Neural progenitor cell (in vitro differentiated cells): ENCODE measurements around the gene DNAI4. TPM values are rescaled to one million over a fixed set of nuclear protein-coding genes. Genes with fewer than 3 reads are reported as not detected.

Experiments
- DNase-seq: peaks from one replicate; pipeline ENCODE4 v3.0.0-alpha.2; 2016; ENCODE audit warnings: low spot score
- H2AFZ ChIP-seq: fragments of 200-600 bp; sonication (generic); replicated peaks from 2 replicates; pipeline ENCODE4 v1.6.1; 2016; ENCODE audit warnings: antibody characterized with exemption
- H3F3A ChIP-seq: fragments of 200-600 bp; sonication (generic); 2 replicates; pipeline ENCODE4 v1.6.1; 2016; ENCODE audit warnings: antibody characterized with exemption, low read depth
- H3K27ac ChIP-seq: fragments of 200-600 bp; sonication (generic); 2 replicates; pipeline ENCODE4 v1.5.1; 2016; ENCODE audit warnings: mild to moderate bottlenecking
- H3K27me3 ChIP-seq: fragments of 200-600 bp; sonication (generic); 2 replicates; pipeline ENCODE4 v1.6.1; 2016; ENCODE audit warnings: mild to moderate bottlenecking, moderate library complexity
- H3K36me3 ChIP-seq: fragments of 200-600 bp; sonication (generic); 2 replicates; pipeline ENCODE4 v1.5.1; 2016
- H3K4me1 ChIP-seq: fragments of 200-600 bp; sonication (generic); 2 replicates; pipeline ENCODE4 v1.6.1; 2016; ENCODE audit warnings: mixed run types
- H3K4me2 ChIP-seq: fragments of 200-600 bp; sonication (generic); 2 replicates; pipeline ENCODE4 v1.6.1; 2016
- H3K4me3 ChIP-seq: fragments of 200-600 bp; sonication (generic); 2 replicates; pipeline ENCODE4 v1.5.1; 2016
- H3K79me2 ChIP-seq: fragments of 200-600 bp; sonication (generic); 2 replicates; pipeline ENCODE4 v1.6.1; 2016; ENCODE audit warnings: low read depth
- H3K9ac ChIP-seq: fragments of 200-600 bp; sonication (generic); 2 replicates; pipeline ENCODE4 v1.6.1; 2016
- H3K9me3 ChIP-seq: fragments of 200-600 bp; sonication (generic); 2 replicates; pipeline ENCODE4 v1.5.1; 2016; ENCODE audit warnings: low read depth
- H4K20me1 ChIP-seq: fragments of 200-600 bp; sonication (generic); 2 replicates; pipeline ENCODE4 v1.6.1; 2016; ENCODE audit warnings: low read depth
- H3K27ac Mint-ChIP-seq: 3 replicates; pipeline ENCODE4 v1.8.0; 2021; ENCODE audit warnings: mixed read lengths
- H3K27me3 Mint-ChIP-seq: 2 replicates; pipeline ENCODE4 v1.8.0; 2022; ENCODE audit warnings: low read depth, mild to moderate bottlenecking, inconsistent platforms, moderate library complexity, mixed read lengths; ENCODE audit not compliant: insufficient read depth
- H3K36me3 Mint-ChIP-seq: 3 replicates; pipeline ENCODE4 v1.8.0; 2021; ENCODE audit warnings: mixed read lengths
- H3K4me1 Mint-ChIP-seq: 3 replicates; pipeline ENCODE4 v1.8.0; 2021; ENCODE audit warnings: mixed read lengths
- H3K4me3 Mint-ChIP-seq: 3 replicates; pipeline ENCODE4 v1.8.0; 2021; ENCODE audit warnings: mild to moderate bottlenecking, moderate library complexity, mixed read lengths
- H3K9me3 Mint-ChIP-seq: 3 replicates; pipeline ENCODE4 v1.8.0; 2020; ENCODE audit warnings: mixed read lengths
- CTCF ChIP-seq: fragments of 200-600 bp; sonication (generic); IDR thresholded peaks from 2 replicates; pipeline ENCODE4 v1.5.1; 2017; ENCODE audit warnings: antibody characterized with exemption, mild to moderate bottlenecking
- EZH2 ChIP-seq: fragments of 200-600 bp; sonication (generic); IDR thresholded peaks from 2 replicates; pipeline ENCODE4 v1.6.1; 2017; ENCODE audit warnings: antibody characterized with exemption, mild to moderate bottlenecking, moderate library complexity
- EZH2phosphoT487 ChIP-seq: fragments of 200-600 bp; sonication (generic); IDR thresholded peaks from 2 replicates; pipeline ENCODE4 v1.6.1; 2017; ENCODE audit warnings: antibody characterized with exemption
- total RNA-seq: library from RNA; depleted of rRNA; stranded (reverse); fragments of >200 nt; gene quantifications from 2 replicates; pipeline ENCODE4 v1.2.3, GENCODE V29; 2015; ENCODE audit warnings: low replicate concordance

DNAI4 gene
- total RNA-seq, 1 donor from 2014 or later = 3.2 TPM

GRCh38 chr1:66850989-66851388 lies 73.7 kb downstream of the DNAI4 start:
- Histone ChIP-seq H3K4me3 (no peak overlapping the region), H3K4me2 (no peak overlapping the region), H3K27me3 (no peaks in the 10 kb centered on the region), H3F3A (peaks cover 14% of the 10 kb centered on the region), H3K36me3 (no peaks in the 10 kb centered on the region), H3K27ac (no peak overlapping the region), H4K20me1 (no peaks in the 10 kb centered on the region), H3K79me2 (no peaks in the 10 kb centered on the region), H2AFZ (no peak overlapping the region), H3K4me1 (peaks cover 18% of the 10 kb centered on the region), H3K9ac (no peak overlapping the region), H3K9me3 (no peaks in the 10 kb centered on the region)
- Mint-ChIP-seq H3K9me3 (peaks cover 3% of the 10 kb centered on the region), H3K4me3 (no peak overlapping the region), H3K27me3 (no peaks in the 10 kb centered on the region), H3K4me1 (peaks cover 5% of the 10 kb centered on the region), H3K36me3 (no peaks in the 10 kb centered on the region), H3K27ac (no peak overlapping the region)
- DNase-seq = no peak
- TF ChIP-seq CTCF (no peak), EZH2 (no peak)

- H3K4me1 ChIP-seq = peaks cover 18% of the 10 kb centered on the region
- H4K20me1 ChIP-seq = no peaks in the 10 kb centered on the region
- Mint-ChIP-seq H3K36me3 (peaks cover 2% of the 10 kb centered on the region), H3K4me1 (peaks cover 5% of the 10 kb centered on the region), H3K27ac (no peak overlapping the region), H3K27me3 (no peaks in the 10 kb centered on the region), H3K4me3 (no peak overlapping the region), H3K9me3 (peaks cover 3% of the 10 kb centered on the region)
- H3K9me3 ChIP-seq = no peaks in the 10 kb centered on the region
- H3K36me3 ChIP-seq = no peaks in the 10 kb centered on the region
- H3F3A ChIP-seq = peaks cover 14% of the 10 kb centered on the region
- peak overlapping the region; percentile 43 for H3K4me2 ChIP-seq
- TF ChIP-seq EZH2phosphoT487 (no peak), EZH2 (no peak), CTCF (no peak)
- H3K27me3 ChIP-seq = no peaks in the 10 kb centered on the region
- H3K79me2 ChIP-seq = no peaks in the 10 kb centered on the region
- H3K27ac ChIP-seq = peak overlapping the region; percentile 73
- peak; percentile 48 for DNase-seq
- no peak overlapping the region for H3K4me3 ChIP-seq
- H3K9ac ChIP-seq = no peak overlapping the region
- peak overlapping the region; percentile 1 for H2AFZ ChIP-seq
Observed at GRCh38 chr1:66848193-66848592, 76.5 kb downstream of the DNAI4 start.

GRCh38 chr1:66840929-66841328 lies 83.7 kb downstream of the DNAI4 start:
- Histone ChIP-seq H3K36me3 (no peaks in the 10 kb centered on the region), H3K79me2 (no peaks in the 10 kb centered on the region), H3K27me3 (no peaks in the 10 kb centered on the region), H4K20me1 (no peaks in the 10 kb centered on the region), H3K27ac (no peak overlapping the region), H3K9ac (no peak overlapping the region), H3F3A (no peaks in the 10 kb centered on the region), H3K4me1 (no peaks in the 10 kb centered on the region), H2AFZ (no peak overlapping the region), H3K4me3 (no peak overlapping the region), H3K9me3 (no peaks in the 10 kb centered on the region), H3K4me2 (no peak overlapping the region)
- Mint-ChIP-seq H3K4me1 (no peaks in the 10 kb centered on the region), H3K27me3 (no peaks in the 10 kb centered on the region), H3K4me3 (no peak overlapping the region), H3K27ac (no peak overlapping the region), H3K9me3 (no peaks in the 10 kb centered on the region), H3K36me3 (peaks cover 2% of the 10 kb centered on the region)
- no peak for DNase-seq
- TF ChIP-seq EZH2phosphoT487 (no peak), EZH2 (no peak), CTCF (no peak)

GRCh38 chr1:66834926-66835325 lies 89.7 kb downstream of the DNAI4 start:
- no peaks in the 10 kb centered on the region for H3K27me3 Mint-ChIP-seq

More at GRCh38 chr1:66834926-66835325, 89.7 kb downstream of the DNAI4 start:
- Mint-ChIP-seq H3K4me3 (no peak overlapping the region), H3K4me1 (no peaks in the 10 kb centered on the region), H3K36me3 (no peaks in the 10 kb centered on the region), H3K27ac (no peak overlapping the region), H3K9me3 (no peaks in the 10 kb centered on the region)
- Histone ChIP-seq H3K36me3 (no peaks in the 10 kb centered on the region), H3K9me3 (no peaks in the 10 kb centered on the region), H3K9ac (no peak overlapping the region), H3K27me3 (no peaks in the 10 kb centered on the region), H3K4me1 (no peaks in the 10 kb centered on the region), H2AFZ (no peak overlapping the region), H3K4me3 (no peak overlapping the region), H3K79me2 (no peaks in the 10 kb centered on the region), H3K27ac (no peak overlapping the region), H4K20me1 (no peaks in the 10 kb centered on the region), H3F3A (no peaks in the 10 kb centered on the region), H3K4me2 (no peak overlapping the region)
- no peak for TF ChIP-seq CTCF
- TF ChIP-seq EZH2phosphoT487 = no peak
- TF ChIP-seq EZH2 = no peak
- no peak for DNase-seq
